KOPT-K1 (cell line): ENCODE measurements around the gene CHST11.

Experiments used
- H3K27ac ChIP-seq: fragments of 200-600 bp; sonication (generic); 2 replicates; pipeline ENCODE4 v1.5.1; 2016; ENCODE audit warnings: antibody characterized with exemption, mild to moderate bottlenecking, low read depth, low read length; ENCODE audit not compliant: poor library complexity, severe bottlenecking
- H3K36me3 ChIP-seq: fragments of 200-600 bp; sonication (generic); 2 replicates; pipeline ENCODE4 v1.5.1; 2017; ENCODE audit warnings: antibody characterized with exemption, mild to moderate bottlenecking, low read length, moderate library complexity; ENCODE audit not compliant: insufficient read depth
- H3K9me3 ChIP-seq: fragments of 200-600 bp; sonication (generic); 2 replicates; pipeline ENCODE4 v1.5.1; 2017; ENCODE audit warnings: antibody characterized with exemption, low read length, mild to moderate bottlenecking; ENCODE audit not compliant: insufficient read depth, poor library complexity, severe bottlenecking

CHST11 gene

GRCh38 chr12:104635607-104636343, 179.0 kb downstream of the CHST11 start:
- Histone ChIP-seq H3K36me3 (peaks cover 76% of the 10 kb centered on the region), H3K27ac (no peak overlapping the region), H3K9me3 (peaks cover 22% of the 10 kb centered on the region)

DNA sequence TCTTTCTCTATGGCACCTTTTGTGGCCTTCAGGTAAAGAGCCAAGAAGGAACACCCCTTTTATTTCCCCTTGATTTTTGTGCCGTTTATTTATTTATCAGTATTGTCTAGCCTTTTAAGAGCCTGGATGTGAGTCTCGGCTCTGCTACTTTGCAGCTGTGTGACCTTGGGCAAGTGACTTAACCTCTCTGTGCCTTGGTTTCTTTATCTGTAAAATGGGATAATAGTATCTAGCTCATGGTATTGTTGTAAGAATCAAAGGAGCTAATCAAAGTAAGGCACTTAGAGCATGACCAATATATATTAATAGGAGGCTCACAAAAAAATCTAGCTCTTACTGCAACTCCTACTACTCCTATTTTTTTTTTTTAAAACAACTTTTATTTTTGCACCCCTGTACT, 179.7 kb downstream of the CHST11 start:
- Histone ChIP-seq H3K36me3 (peaks cover 75% of the 10 kb centered on the region), H3K9me3 (peaks cover 28% of the 10 kb centered on the region)

GRCh38 chr12:104637604-104638003, 180.9 kb downstream of the CHST11 start:
- Histone ChIP-seq H3K9me3 (peaks cover 28% of the 10 kb centered on the region), H3K36me3 (peaks cover 84% of the 10 kb centered on the region), H3K27ac (no peak overlapping the region)

More for the DNA sequence above, 179.7 kb downstream of the CHST11 start:
- H3K27ac ChIP-seq, result no peak overlapping the region

DNA sequence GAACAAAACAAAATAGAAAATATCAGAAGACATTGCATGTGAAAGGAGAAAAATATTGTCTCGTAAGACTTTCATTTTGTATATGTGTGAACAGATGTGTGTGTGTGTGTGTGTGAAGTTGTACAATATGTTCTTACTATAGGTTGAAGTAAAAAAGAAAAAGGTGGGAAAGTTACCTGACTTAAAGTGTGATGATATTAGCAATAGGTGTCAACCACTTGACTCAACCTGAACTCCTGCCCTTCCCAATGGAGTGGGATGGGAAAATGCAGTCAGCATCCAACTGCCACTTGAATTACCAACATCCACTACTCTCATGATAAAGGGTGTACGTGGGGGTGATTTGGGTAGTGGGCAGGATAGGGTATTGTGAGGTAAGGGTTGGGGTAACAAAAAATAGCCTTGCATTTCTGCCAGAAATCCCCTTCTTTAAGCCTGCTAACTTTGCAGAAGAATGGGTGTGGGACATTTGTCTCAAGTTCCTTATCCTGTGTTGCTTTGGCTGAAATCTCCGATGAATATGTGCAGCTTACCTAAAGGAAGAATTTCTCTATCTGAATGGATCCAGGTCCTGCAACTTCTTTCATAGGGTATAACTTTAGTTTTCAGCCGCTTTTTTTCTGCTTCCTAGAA, 181.6 kb downstream of the CHST11 start:
- Histone ChIP-seq H3K36me3 (peaks cover 84% of the 10 kb centered on the region), H3K27ac (no peak overlapping the region), H3K9me3 (peaks cover 28% of the 10 kb centered on the region)

DNA sequence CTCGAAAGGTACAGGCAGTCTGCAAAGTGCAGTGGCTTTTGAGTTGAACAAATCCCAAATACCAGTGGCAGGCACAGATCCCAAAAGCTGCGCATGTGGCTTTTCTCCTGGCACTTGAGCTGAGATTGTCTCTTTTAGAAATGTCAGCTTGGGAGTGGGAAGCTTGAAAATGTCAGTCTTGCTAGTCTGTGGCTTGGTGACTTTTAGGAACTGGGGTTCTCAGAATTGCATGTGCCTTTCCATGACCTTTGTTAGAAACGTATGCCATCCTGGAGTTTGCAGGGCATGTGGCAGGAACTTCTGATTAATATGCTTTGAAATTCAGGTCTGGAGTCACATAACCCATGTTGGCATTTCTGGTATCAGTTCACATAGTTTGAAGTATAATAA, 182.1 kb downstream of the CHST11 start:
- peaks cover 28% of the 10 kb centered on the region for H3K9me3 ChIP-seq
- H3K27ac ChIP-seq, result no peak overlapping the region
- peaks cover 82% of the 10 kb centered on the region for H3K36me3 ChIP-seq

GRCh38 chr12:104640956-104641355, 184.2 kb downstream of the CHST11 start:
- no peak overlapping the region for H3K27ac ChIP-seq
- peaks cover 68% of the 10 kb centered on the region for H3K36me3 ChIP-seq
- H3K9me3 ChIP-seq, result peaks cover 28% of the 10 kb centered on the region

DNA sequence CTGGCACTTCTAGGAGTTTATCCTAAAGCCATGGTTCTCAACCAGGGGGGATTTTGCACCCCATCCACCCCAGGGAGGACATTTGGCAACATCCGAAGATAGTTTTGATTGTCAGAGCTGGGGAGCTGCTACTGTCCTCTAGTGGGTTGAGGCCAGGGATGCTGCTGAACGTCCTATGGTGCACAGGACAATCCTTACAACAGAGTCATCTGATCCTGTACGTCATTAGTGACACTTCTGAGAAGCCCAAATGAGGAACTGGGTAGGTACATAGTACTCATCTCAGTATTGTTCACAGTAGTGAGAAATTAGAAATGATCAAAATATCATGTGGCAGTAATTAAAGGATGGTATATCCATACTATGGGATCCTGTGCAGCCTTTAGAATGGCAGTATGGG, 185.1 kb downstream of the CHST11 start:
- H3K27ac ChIP-seq, result no peak overlapping the region
- H3K36me3 ChIP-seq, result peaks cover 68% of the 10 kb centered on the region
- peaks cover 28% of the 10 kb centered on the region for H3K9me3 ChIP-seq

DNA sequence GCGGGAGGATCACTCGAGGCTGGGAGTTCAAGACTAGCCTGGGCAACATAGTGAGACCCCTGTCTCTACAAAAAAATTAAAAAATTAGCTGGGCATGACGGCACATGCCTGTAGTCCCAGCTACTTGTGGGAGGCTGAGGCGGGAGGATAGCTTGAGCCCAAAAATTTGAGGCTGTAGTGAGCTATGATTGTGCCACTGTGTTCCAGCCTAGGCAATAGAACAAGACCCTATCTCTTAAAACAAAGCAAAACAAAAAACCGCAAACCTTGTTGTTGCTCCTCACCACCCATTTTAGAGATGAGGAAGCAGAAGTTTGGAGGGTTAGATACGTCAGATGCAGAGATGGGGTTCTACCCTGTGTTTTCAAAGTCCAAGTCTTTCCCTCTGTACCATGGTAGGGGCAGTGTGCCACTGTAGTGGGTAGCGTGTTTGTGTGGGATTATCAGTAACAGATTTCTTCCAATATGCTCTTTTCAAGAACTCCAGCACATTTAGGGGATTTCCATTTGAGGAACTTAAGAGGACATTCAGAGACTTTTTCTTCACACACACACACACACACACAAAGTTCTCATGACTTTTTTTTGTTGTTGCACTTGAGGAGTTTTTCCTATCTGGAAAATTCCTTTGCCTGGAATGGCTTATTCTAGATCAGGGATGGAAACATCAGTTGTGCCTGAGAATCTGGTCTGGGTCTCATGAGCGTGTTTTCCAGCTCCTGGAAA, 186.5 kb downstream of the CHST11 start:
- H3K27ac ChIP-seq, result peak overlapping the region; percentile 62
- H3K9me3 ChIP-seq, result peaks cover 28% of the 10 kb centered on the region
- peaks cover 71% of the 10 kb centered on the region for H3K36me3 ChIP-seq

DNA sequence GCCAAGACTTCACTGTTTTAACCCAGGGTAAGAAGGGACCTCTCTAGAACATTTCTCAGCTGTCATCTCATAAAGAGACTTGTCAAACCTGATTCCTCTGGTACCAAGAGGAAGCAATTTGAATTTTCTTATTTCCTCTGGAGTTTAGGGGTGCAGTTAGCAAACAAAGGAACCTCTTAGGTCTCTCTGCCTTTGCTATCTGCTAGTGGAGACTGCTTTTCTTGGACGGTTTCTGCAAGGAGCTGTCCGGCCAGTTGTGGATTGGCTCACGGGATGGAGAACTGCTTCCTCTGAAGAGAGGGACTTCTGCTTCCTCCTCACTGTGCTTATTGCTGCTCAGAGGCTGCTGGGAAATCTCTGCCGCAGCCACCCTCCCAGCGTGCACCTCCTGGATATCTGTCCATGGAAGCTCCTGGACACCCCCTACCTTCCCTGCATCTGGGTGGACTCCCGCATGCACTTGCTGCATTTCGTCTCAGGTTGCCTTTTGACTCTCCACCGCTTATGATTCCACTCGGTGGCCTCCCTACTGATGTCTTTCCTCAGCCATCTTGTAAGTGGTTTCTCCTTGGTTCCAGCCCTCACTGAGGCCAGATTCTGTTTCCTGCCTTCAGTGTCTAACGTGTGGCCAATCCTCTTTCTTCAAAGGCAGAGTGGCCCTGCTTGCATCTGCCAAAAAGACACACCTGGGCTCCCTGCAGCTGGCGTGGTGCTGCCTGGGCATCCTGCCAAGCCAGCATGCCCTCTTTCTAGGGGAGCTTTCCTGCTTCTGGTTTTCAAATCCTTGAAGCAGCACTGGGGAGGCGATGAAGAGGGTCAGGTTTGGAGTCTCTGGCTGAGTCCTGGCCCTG, 187.3 kb downstream of the CHST11 start:
- Histone ChIP-seq H3K9me3 (peaks cover 24% of the 10 kb centered on the region), H3K27ac (peak overlapping the region; percentile 62), H3K36me3 (peaks cover 64% of the 10 kb centered on the region)

DNA sequence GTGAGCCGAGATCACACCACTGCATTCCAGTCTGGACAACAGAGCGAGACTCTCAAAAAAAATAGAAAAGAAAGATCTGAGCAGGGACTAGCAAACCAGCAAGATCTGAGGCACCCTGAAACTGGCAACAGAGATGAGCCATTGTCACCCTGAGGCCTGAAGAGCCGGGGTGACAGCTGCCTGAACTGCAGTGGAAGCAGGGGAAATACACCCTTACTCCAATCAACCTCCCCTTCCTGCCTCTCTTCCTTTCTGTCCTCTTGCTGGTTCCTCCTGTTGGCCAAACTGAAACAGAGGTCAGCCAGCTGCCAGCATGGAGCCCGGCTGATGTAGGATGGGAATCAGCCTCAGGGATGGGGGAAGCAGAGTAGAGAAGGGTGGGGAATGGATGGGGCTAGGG, 192.0 kb downstream of the CHST11 start:
- Histone ChIP-seq H3K9me3 (no peaks in the 10 kb centered on the region), H3K36me3 (peaks cover 68% of the 10 kb centered on the region), H3K27ac (no peak overlapping the region)

DNA sequence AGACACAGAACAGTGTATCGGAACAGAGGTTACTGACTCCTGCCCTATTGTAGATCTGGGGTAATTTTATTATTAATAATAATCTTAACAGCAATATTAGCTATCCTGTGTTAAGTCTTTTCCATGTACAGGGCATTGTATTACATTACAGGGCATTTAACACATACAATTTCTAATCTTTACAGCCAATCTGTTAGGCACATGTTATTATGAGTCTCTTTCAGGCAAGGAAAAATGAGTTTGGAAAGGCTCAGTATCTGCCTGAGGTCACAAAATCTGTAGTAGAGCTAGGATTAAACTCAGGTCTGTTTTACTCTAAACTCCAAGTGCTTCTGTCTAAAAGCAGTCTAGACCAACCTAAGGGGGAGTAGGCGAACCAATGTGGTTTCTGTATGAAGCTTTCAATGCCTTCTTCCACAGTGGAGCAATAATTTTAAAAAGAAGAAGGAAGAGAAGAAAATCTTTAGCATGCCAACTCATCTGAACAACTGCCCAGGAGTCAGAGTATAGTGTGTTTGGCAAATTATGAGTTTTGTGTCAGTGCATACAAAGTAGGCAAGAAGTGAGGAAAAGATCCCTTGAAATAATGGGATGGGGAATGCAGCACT, 192.6 kb downstream of the CHST11 start:
- Histone ChIP-seq H3K27ac (no peak overlapping the region), H3K36me3 (peaks cover 74% of the 10 kb centered on the region), H3K9me3 (no peaks in the 10 kb centered on the region)

- peaks cover 80% of the 10 kb centered on the region for H3K36me3 ChIP-seq
- H3K9me3 ChIP-seq, result no peaks in the 10 kb centered on the region
- H3K27ac ChIP-seq, result no peak overlapping the region
These were observed 193.2 kb downstream of the CHST11 start for GRCh38 chr12:104649921-104650320.

DNA sequence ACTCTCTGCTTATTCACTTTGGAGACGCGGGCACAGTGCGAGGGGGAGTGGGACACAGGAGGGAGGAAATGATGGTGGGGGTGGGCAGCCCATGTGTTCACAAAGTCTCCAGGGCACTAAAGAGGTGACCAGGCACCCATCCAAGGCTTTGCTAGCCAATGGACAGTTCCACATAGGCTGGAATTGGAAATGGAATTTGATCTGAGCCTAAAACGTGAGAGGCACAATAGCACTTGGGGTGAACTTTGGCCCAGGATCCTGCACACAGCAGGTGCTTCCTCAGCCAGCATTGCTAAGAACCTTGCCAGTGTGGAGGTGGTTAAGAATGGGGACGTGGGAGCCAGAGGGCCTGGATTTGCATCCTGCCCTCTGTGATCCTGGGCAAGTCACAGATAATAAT, 193.8 kb downstream of the CHST11 start:
- Histone ChIP-seq H3K27ac (peak overlapping the region; percentile 8), H3K9me3 (no peaks in the 10 kb centered on the region), H3K36me3 (peaks cover 83% of the 10 kb centered on the region)

GRCh38 chr12:104651811-104652210, 195.1 kb downstream of the CHST11 start:
- Histone ChIP-seq H3K9me3 (no peaks in the 10 kb centered on the region), H3K36me3 (peaks cover 83% of the 10 kb centered on the region), H3K27ac (no peak overlapping the region)
